ENCODE results near the gene OSBPL2. TPM values are rescaled to one million over a fixed set of nuclear protein-coding genes. Genes with fewer than 3 reads are reported as not detected.

The OSBPL2 gene
- total and polyA plus RNA-seq, 7 donors, result 27.0 to 36.8 (median 31.7) TPM

GRCh38 chr20:62288535-62289105, 50.3 kb downstream of the OSBPL2 start:
- Histone ChIP-seq H3K27ac (no peak overlapping the region), H3K4me3 (no peak overlapping the region), H3K27me3 (no peaks in the 10 kb centered on the region), H3K4me1 (no peaks in the 10 kb centered on the region), H3K9me3 (no peaks in the 10 kb centered on the region), H3K36me3 (peaks cover 6 to 88% (median 43%) of the 10 kb centered on the region in 4 donors)
- TF ChIP-seq POLR2AphosphoS5 (IDR thresholded peaks at IDR 0.05) (no peak), POLR2A (IDR thresholded peaks at IDR 0.05) (no peak)
- intact Hi-C loops (cut with DNase I), result no loop called here
- 86 to 94% methylated on average over 15 of the region's 15 CpGs for whole genome bisulfite sequencing, 2 donors
- DNase-seq, result no peak

GRCh38 chr20:62289131-62289530, 50.8 kb downstream of the OSBPL2 start:
- Histone ChIP-seq H3K4me1 (no peaks in the 10 kb centered on the region), H3K4me3 (no peak overlapping the region), H3K9me3 (no peaks in the 10 kb centered on the region), H3K36me3 (peaks cover 6 to 88% (median 41%) of the 10 kb centered on the region in 4 donors), H3K27ac (no peak overlapping the region), H3K27me3 (no peaks in the 10 kb centered on the region)
- 83 to 85% methylated on average over 14 of the region's 14 CpGs for WGBS, 2 donors
- intact Hi-C loops (cut with DNase I), result no loop called here
- no peak for TF ChIP-seq POLR2AphosphoS5 (IDR thresholded peaks at IDR 0.05)
- TF ChIP-seq EP300 (IDR thresholded peaks at IDR 0.05), result no peak
- TF ChIP-seq POLR2A (IDR thresholded peaks at IDR 0.05), result no peak
- TF ChIP-seq CTCF (IDR thresholded peaks at IDR 0.05), result no peak
- DNase-seq, result no peak

GRCh38 chr20:62289898-62290297, 51.6 kb downstream of the OSBPL2 start:
- WGBS, 2 donors, result 93% methylated on average over 8 of the region's 8 CpGs
- Histone ChIP-seq H3K4me3 (no peak overlapping the region), H3K36me3 (peaks cover 6 to 86% (median 42%) of the 10 kb centered on the region in 4 donors)

GRCh38 chr20:62291251-62292066, 53.1 kb downstream of the OSBPL2 start:
- DNase-seq, result no peak
- Histone ChIP-seq H3K27ac (no peak overlapping the region), H3K36me3 (peaks cover 9 to 86% (median 45%) of the 10 kb centered on the region in 4 donors), H3K27me3 (no peaks in the 10 kb centered on the region), H3K4me1 (no peaks in the 10 kb centered on the region), H3K4me3 (no peak overlapping the region), H3K9me3 (no peaks in the 10 kb centered on the region)
- 95 to 96% methylated on average over 29 of the region's 29 CpGs for WGBS, 2 donors
- TF ChIP-seq CTCF (IDR thresholded peaks at IDR 0.05), result no peak
- no peak for TF ChIP-seq POLR2AphosphoS5 (IDR thresholded peaks at IDR 0.05)
- TF ChIP-seq POLR2A (IDR thresholded peaks at IDR 0.05), result no peak
- TF ChIP-seq EP300 (IDR thresholded peaks at IDR 0.05), result no peak
- intact Hi-C loops (cut with DNase I), result no loop called here

More at GRCh38 chr20:62289898-62290297, 51.6 kb downstream of the OSBPL2 start:
- intact Hi-C loops (cut with DNase I), result no loop called here
- H3K27me3 ChIP-seq, result no peaks in the 10 kb centered on the region
- TF ChIP-seq POLR2AphosphoS5 (IDR thresholded peaks at IDR 0.05), result no peak
- no peak for TF ChIP-seq POLR2A (IDR thresholded peaks at IDR 0.05)
- no peak for TF ChIP-seq CTCF (IDR thresholded peaks at IDR 0.05)
- TF ChIP-seq EP300 (IDR thresholded peaks at IDR 0.05), result no peak
- DNase-seq, result no peak
- no peak overlapping the region for H3K27ac ChIP-seq
- H3K9me3 ChIP-seq, result no peaks in the 10 kb centered on the region
- no peaks in the 10 kb centered on the region for H3K4me1 ChIP-seq

GRCh38 chr20:62292108-62292507, 53.8 kb downstream of the OSBPL2 start:
- DNase-seq, result no peak
- intact Hi-C loops (cut with DNase I), result no loop called here
- TF ChIP-seq POLR2A (IDR thresholded peaks at IDR 0.05) (no peak), POLR2AphosphoS5 (IDR thresholded peaks at IDR 0.05) (no peak), CTCF (IDR thresholded peaks at IDR 0.05) (no peak), EP300 (IDR thresholded peaks at IDR 0.05) (no peak)
- H3K27me3 ChIP-seq, result no peaks in the 10 kb centered on the region
- H3K27ac ChIP-seq, result no peak overlapping the region
- peaks cover 9 to 81% (median 44%) of the 10 kb centered on the region in 4 donors for H3K36me3 ChIP-seq
- H3K4me1 ChIP-seq, result no peaks in the 10 kb centered on the region
- no peak overlapping the region for H3K4me3 ChIP-seq
- WGBS, 2 donors, result 80 to 81% methylated on average over 11 of the region's 11 CpGs
- H3K9me3 ChIP-seq, result no peaks in the 10 kb centered on the region
